Activated effector memory CD4-positive, alpha-beta T cell treated with Interleukin-2 at 50 U/mL for 16 hours (primary cell): ENCODE measurements around the gene TMEM53.

Experiments
- DNase-seq: peaks from one replicate; pipeline ENCODE4 v3.0.0-alpha.2; 2020

Gene TMEM53

GRCh38 chr1:44624268-44624901 lies 49.9 kb downstream of the TMEM53 start:
- no peak for DNase-seq

GRCh38 chr1:44621841-44622286 lies 52.4 kb downstream of the TMEM53 start:
- DNase-seq: no peak

GRCh38 chr1:44620072-44620471 lies 54.2 kb downstream of the TMEM53 start:
- no peak for DNase-seq

- DNase-seq: no peak
Observed at GRCh38 chr1:44619261-44619900, 54.9 kb downstream of the TMEM53 start.

GRCh38 chr1:44617703-44618029 lies 56.6 kb downstream of the TMEM53 start:
- DNase-seq: no peak

GRCh38 chr1:44616991-44617702 lies 57.1 kb downstream of the TMEM53 start:
- DNase-seq: no peak

- no peak for DNase-seq
Observed at GRCh38 chr1:44616284-44616990, 57.8 kb downstream of the TMEM53 start.

GRCh38 chr1:44613941-44614340 lies 60.3 kb downstream of the TMEM53 start:
- no peak for DNase-seq

GRCh38 chr1:44611866-44612265 lies 62.4 kb downstream of the TMEM53 start:
- DNase-seq: no peak

GRCh38 chr1:44611419-44611818 lies 62.9 kb downstream of the TMEM53 start:
- DNase-seq: no peak

- DNase-seq: no peak
Observed at GRCh38 chr1:44610527-44611148, 63.6 kb downstream of the TMEM53 start.

- no peak for DNase-seq
Observed at GRCh38 chr1:44609768-44610526, 64.3 kb downstream of the TMEM53 start.

GRCh38 chr1:44609412-44609767 lies 64.9 kb downstream of the TMEM53 start:
- DNase-seq: no peak

GRCh38 chr1:44608141-44608540 lies 66.1 kb downstream of the TMEM53 start:
- no peak for DNase-seq

- DNase-seq: no peak
Observed at GRCh38 chr1:44606701-44607281, 67.5 kb downstream of the TMEM53 start.

- DNase-seq: no peak
Observed at GRCh38 chr1:44605914-44606615, 68.2 kb downstream of the TMEM53 start.

- no peak for DNase-seq
Observed at GRCh38 chr1:44604157-44604955, 69.9 kb downstream of the TMEM53 start.

- no peak for DNase-seq
Observed at GRCh38 chr1:44603718-44604117, 70.6 kb downstream of the TMEM53 start.
